KMS-11 (cell line): ENCODE data around the gene FSIP1.

Experiments used
- H2AFZ ChIP-seq: fragments of 200-600 bp; sonication (generic); 2 replicates; pipeline ENCODE4 v1.6.1; 2016; ENCODE audit warnings: antibody characterized with exemption, mixed run types, low read depth
- H3K27ac ChIP-seq: fragments of 200-600 bp; sonication (generic); 2 replicates; pipeline ENCODE4 v1.6.1; 2016; ENCODE audit warnings: mild to moderate bottlenecking, mixed run types
- H3K27me3 ChIP-seq: fragments of 200-600 bp; sonication (generic); 2 replicates; pipeline ENCODE4 v1.6.1; 2017; ENCODE audit warnings: mild to moderate bottlenecking, low read depth, mixed run types, moderate library complexity; ENCODE audit not compliant: insufficient read depth
- H3K36me3 ChIP-seq: fragments of 200-600 bp; sonication (generic); 2 replicates; pipeline ENCODE4 v1.6.1; 2017; ENCODE audit warnings: mild to moderate bottlenecking, mixed run types; ENCODE audit not compliant: insufficient read depth
- H3K4me1 ChIP-seq: fragments of 200-600 bp; sonication (generic); 2 replicates; pipeline ENCODE4 v1.6.1; 2016; ENCODE audit warnings: mild to moderate bottlenecking, low read depth, mixed run types; ENCODE audit not compliant: poor library complexity, severe bottlenecking
- H3K4me2 ChIP-seq: fragments of 200-600 bp; sonication (generic); 2 replicates; pipeline ENCODE4 v1.7.0; 2016; ENCODE audit warnings: mild to moderate bottlenecking, mixed run types
- H3K4me3 ChIP-seq: fragments of 200-600 bp; sonication (generic); IDR thresholded peaks from 2 replicates; pipeline ENCODE4 v1.6.1; 2017; ENCODE audit warnings: low read depth, low read length, mixed read lengths; ENCODE audit not compliant: insufficient read depth
- H3K79me2 ChIP-seq: fragments of 200-600 bp; sonication (generic); 2 replicates; pipeline ENCODE4 v1.6.1; 2016; ENCODE audit warnings: low read depth, mixed run types; ENCODE audit not compliant: insufficient read depth
- H3K9ac ChIP-seq: fragments of 200-600 bp; sonication (generic); 2 replicates; pipeline ENCODE4 v1.6.1; 2016; ENCODE audit warnings: mild to moderate bottlenecking, mixed run types
- H4K20me1 ChIP-seq: fragments of 200-600 bp; sonication (generic); 2 replicates; pipeline ENCODE4 v1.6.1; 2016; ENCODE audit warnings: mild to moderate bottlenecking, mixed run types; ENCODE audit not compliant: insufficient read depth
- TF ChIP-seq, protein P1 (sequence below): fragments of 200-600 bp; sonication (generic); conservative IDR thresholded peaks from 2 replicates; pipeline ENCODE4 v1.6.1; 2017; ENCODE audit warnings: low read depth, mild to moderate bottlenecking, antibody characterized with exemption, low read length, moderate library complexity, mixed read lengths

Gene FSIP1

DNA sequence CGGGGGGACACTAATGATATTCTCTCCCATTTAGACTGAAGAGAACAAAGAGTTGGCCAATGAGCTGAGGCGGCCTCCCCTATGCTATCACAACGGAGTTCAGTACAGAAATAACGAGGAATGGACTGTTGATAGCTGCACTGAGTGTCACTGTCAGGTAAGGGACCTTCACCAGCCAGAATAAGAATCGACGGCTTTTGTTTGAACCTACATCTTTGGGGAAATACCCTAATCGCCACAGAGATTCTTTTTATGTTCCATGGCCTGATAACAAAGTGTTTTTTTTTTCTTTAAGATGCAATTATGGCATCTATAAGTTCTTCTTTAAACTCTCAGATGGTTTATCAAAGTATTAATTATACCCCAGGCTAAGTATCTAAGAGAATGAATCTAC is 198.4 kb downstream of the FSIP1 start:
- Histone ChIP-seq H3K27ac (no peak overlapping the region), H4K20me1 (no peaks in the 10 kb centered on the region), H3K4me1 (no peaks in the 10 kb centered on the region), H3K9ac (no peak overlapping the region), H3K27me3 (peaks cover 11% of the 10 kb centered on the region), H3K4me2 (no peak overlapping the region), H3K36me3 (no peaks in the 10 kb centered on the region), H3K79me2 (no peaks in the 10 kb centered on the region), H2AFZ (no peak overlapping the region), H3K4me3 (no peak overlapping the region)
- TF ChIP-seq, protein P1, sequence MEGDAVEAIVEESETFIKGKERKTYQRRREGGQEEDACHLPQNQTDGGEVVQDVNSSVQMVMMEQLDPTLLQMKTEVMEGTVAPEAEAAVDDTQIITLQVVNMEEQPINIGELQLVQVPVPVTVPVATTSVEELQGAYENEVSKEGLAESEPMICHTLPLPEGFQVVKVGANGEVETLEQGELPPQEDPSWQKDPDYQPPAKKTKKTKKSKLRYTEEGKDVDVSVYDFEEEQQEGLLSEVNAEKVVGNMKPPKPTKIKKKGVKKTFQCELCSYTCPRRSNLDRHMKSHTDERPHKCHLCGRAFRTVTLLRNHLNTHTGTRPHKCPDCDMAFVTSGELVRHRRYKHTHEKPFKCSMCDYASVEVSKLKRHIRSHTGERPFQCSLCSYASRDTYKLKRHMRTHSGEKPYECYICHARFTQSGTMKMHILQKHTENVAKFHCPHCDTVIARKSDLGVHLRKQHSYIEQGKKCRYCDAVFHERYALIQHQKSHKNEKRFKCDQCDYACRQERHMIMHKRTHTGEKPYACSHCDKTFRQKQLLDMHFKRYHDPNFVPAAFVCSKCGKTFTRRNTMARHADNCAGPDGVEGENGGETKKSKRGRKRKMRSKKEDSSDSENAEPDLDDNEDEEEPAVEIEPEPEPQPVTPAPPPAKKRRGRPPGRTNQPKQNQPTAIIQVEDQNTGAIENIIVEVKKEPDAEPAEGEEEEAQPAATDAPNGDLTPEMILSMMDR = no peak

DNA sequence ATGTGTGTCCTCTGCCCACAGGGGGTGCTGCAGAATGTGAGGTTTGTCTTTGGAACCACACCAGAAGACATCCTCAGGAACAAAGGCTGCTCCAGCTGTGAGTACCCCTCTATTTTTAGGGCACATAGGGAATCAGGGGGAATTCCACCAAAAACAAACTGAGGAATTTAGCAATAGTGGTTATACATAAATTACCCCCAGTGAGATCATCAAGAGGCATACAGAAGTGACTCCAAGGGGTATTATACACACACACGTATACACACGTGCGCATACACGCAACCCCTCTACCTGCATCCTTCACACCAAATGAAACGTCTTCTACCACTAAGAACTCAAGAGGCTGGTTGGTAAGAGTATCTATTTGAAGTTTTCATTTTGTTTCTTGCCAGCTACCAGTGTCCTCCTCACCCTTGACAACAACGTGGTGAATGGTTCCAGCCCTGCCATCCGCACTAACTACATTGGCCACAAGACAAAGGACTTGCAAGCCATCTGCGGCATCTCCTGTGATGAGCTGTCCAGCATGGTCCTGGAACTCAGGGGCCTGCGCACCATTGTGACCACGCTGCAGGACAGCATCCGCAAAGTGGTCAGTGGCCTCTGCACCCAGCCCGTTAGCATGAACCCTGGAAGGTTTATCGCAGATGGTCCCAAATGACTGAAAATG is 198.9 kb downstream of the FSIP1 start:
- H3K4me3 ChIP-seq = no peak overlapping the region
- H3K36me3 ChIP-seq = no peaks in the 10 kb centered on the region
- H3K27ac ChIP-seq = no peak overlapping the region
- H3K4me2 ChIP-seq = no peak overlapping the region
- H3K4me1 ChIP-seq = no peaks in the 10 kb centered on the region
- TF ChIP-seq, protein P1 = peak; percentile 32; the same call in 1 of the 2 replicates
- no peaks in the 10 kb centered on the region for H3K79me2 ChIP-seq
- no peak overlapping the region for H2AFZ ChIP-seq
- H4K20me1 ChIP-seq = no peaks in the 10 kb centered on the region
- H3K27me3 ChIP-seq = peaks cover 11% of the 10 kb centered on the region
- no peak overlapping the region for H3K9ac ChIP-seq

DNA sequence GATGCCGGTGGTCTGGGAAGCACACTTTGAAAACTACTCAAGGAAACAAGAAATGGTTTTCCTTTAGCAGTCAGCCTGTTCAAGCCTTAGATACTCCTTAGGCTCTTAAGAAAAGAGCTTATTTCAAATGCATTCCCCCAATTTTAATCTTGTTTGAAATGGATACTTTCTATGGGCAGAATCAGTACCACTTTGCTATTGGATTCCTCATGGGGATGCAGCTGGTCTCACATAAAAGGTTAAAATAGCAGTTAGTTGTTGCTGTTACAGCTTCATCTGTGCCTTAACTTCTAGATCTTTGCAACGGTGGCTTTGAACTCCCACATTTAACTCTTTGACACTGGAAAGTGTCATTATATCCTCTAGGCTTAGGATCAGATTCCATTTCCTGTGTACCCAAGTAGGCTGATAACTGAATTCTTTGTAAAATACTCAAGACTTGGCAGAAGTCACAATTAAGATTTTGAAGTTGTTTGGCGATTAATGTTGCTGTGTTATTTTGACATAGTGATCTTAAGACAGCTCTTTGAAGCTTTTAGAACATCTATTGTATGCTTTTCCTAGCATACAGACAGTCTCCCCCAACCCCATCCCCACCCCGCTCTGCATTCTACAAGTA is 199.6 kb downstream of the FSIP1 start:
- Histone ChIP-seq H3K36me3 (no peaks in the 10 kb centered on the region), H2AFZ (no peak overlapping the region), H3K4me1 (no peaks in the 10 kb centered on the region), H3K4me2 (no peak overlapping the region), H3K4me3 (no peak overlapping the region), H3K27ac (no peak overlapping the region), H4K20me1 (no peaks in the 10 kb centered on the region), H3K9ac (no peak overlapping the region), H3K27me3 (peaks cover 11% of the 10 kb centered on the region), H3K79me2 (no peaks in the 10 kb centered on the region)
- TF ChIP-seq, protein P1 = no peak

DNA sequence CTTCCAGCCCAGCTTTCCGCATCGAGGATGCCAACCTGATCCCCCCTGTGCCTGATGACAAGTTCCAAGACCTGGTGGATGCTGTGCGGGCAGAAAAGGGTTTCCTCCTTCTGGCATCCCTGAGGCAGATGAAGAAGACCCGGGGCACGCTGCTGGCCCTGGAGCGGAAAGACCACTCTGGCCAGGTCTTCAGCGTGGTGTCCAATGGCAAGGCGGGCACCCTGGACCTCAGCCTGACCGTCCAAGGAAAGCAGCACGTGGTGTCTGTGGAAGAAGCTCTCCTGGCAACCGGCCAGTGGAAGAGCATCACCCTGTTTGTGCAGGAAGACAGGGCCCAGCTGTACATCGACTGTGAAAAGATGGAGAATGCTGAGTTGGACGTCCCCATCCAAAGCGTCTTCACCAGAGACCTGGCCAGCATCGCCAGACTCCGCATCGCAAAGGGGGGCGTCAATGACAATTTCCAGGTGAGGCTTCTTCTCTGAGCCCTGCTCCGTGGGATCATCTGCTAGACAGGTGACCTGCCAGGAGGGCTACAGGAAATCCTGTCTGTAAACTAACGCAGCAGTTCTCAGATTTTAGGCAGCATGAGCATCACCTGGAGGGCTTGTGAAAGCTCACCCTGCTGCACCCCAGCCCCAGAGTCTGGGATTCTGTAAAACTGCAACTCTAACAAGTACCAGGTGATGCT is 200.2 kb downstream of the FSIP1 start:
- TF ChIP-seq, protein P1 = no peak
- H3K4me3 ChIP-seq = no peak overlapping the region
- H4K20me1 ChIP-seq = no peaks in the 10 kb centered on the region
- no peaks in the 10 kb centered on the region for H3K79me2 ChIP-seq
- peaks cover 11% of the 10 kb centered on the region for H3K27me3 ChIP-seq
- no peaks in the 10 kb centered on the region for H3K36me3 ChIP-seq
- H3K4me1 ChIP-seq = no peaks in the 10 kb centered on the region
- no peak overlapping the region for H2AFZ ChIP-seq
- no peak overlapping the region for H3K9ac ChIP-seq
- no peak overlapping the region for H3K27ac ChIP-seq
- no peak overlapping the region for H3K4me2 ChIP-seq
